Spleen (tissue), 13 donors: ENCODE measurements around the gene OR4A47. TPM values are rescaled to one million over a fixed set of nuclear protein-coding genes. Genes with fewer than 3 reads are reported as not detected.
"Not testable (repeated sequence)": the region's sequence is repeated elsewhere in the genome, so short reads cannot be mapped to it uniquely, and the experiment has no call there.

Experiments
- DNase-seq: peaks from one replicate; pipeline ENCODE4 v3.0.0-alpha.2; 2020
- H3K27ac ChIP-seq, 8 donors: fragments of 200-600 bp; sonication (generic) in 7 of 8; 1 replicate in 4 of 8; 2 replicates in 4 of 8; pipeline versions ENCODE4 v1.5.0 to v1.8.0; 2016 to 2021; ENCODE audit warnings: inconsistent platforms in 4 of 8, mild to moderate bottlenecking in 4 of 8, moderate library complexity in 1 of 8
- H3K27me3 ChIP-seq, 7 donors: fragments of 200-600 bp; sonication (generic) in 6 of 7; replicated peaks in 1 of 7; 1 replicate in 4 of 7; 2 replicates in 3 of 7; pipeline versions ENCODE4 v1.5.0 to v1.8.0; 2016 to 2021; ENCODE audit warnings: inconsistent platforms in 3 of 7, mild to moderate bottlenecking in 1 of 7
- H3K36me3 ChIP-seq, 6 donors: fragments of 200-600 bp; sonication (generic) in 5 of 6; 1 replicate in 4 of 6; 2 replicates in 2 of 6; pipeline versions ENCODE4 v1.5.0 to v1.8.0; 2016 to 2021; ENCODE audit warnings: inconsistent platforms in 2 of 6
- H3K4me1 ChIP-seq, 6 donors: fragments of 200-600 bp; sonication (generic) in 5 of 6; 1 replicate in 3 of 6; 2 replicates in 3 of 6; pipeline versions ENCODE4 v1.5.0 to v1.8.0; 2016 to 2021; ENCODE audit warnings: inconsistent platforms in 3 of 6
- H3K4me3 ChIP-seq, 8 donors: fragments of 200-600 bp; sonication (generic) in 7 of 8; 1 replicate in 4 of 8; 2 replicates in 4 of 8; pipeline versions ENCODE4 v1.5.0 to v1.8.0; 2016 to 2021; ENCODE audit warnings: inconsistent platforms in 4 of 8, mild to moderate bottlenecking in 4 of 8, moderate library complexity in 2 of 8
- H3K9me3 ChIP-seq, 8 donors: fragments of 200-600 bp; sonication (generic) in 7 of 8; 1 replicate in 4 of 8; 2 replicates in 4 of 8; pipeline versions ENCODE4 v1.5.0 to v1.8.0; 2016 to 2021; ENCODE audit warnings: inconsistent platforms in 4 of 8
- POLR2A ChIP-seq, 3 donors: fragments of 450-650 bp; IDR thresholded peaks; one replicate each; pipeline ENCODE4 v1.5.1; 2017; ENCODE audit warnings: antibody characterized with exemption in 3 of 3, mild to moderate bottlenecking in 1 of 3
- WGBS, 5 donors: extraction: QIAGEN DNeasy Blood & Tissue Kit in 3 of 5; methylation state at CpG; one replicate each; pipeline versions ENCODE4 v1.1.5 to v1.1.7; 2013 to 2018; 5-methylcytosine and 5-hydroxymethylcytosine counted together
- intact Hi-C: fragments of 100-400 bp; cut with DNase I; formaldehyde crosslinking; loops from one replicate; pipeline ENCODE4 v1.15.0; 2023; ENCODE audit warnings: low total_unique reads
- long read RNA-seq, 2 donors: transcript quantifications; one replicate each; lab custom pipeline, GENCODE V29; 2026
- polyA plus RNA-seq, 3 donors: library from polyadenylated mRNA; stranded (reverse); fragments of 200-250 nt; gene quantifications; one replicate each; pipeline ENCODE4 v1.2.1, GENCODE V29; 2013
- total RNA-seq, 7 donors: library from RNA; depleted of rRNA in 3 of 7; stranded (reverse); fragments of >200 nt in 3 of 7; fragmentation: NEBNext Ultra II Directional in 4 of 7; extraction: Animal tissue kit (Norgen Biotek cat#: 25700) in 4 of 7; gene quantifications; one replicate each; pipeline versions ENCODE4 v1.1.0 to v1.2.1, GENCODE V29; 2016 to 2021
- TF ChIP-seq, protein P1 (sequence below), 11 experiments: fragments of 200-600 bp in 7 of 11; fragments of 450-650 bp in 4 of 11; sonication (generic) in 4 of 11; IDR thresholded peaks in 8 of 11; conservative IDR thresholded peaks in 3 of 11; 1 replicate in 7 of 11; 2 replicates in 4 of 11; pipeline versions ENCODE4 v1.4.0 to v1.8.0; 2016 to 2021; ENCODE audit warnings: antibody characterized with exemption in 11 of 11, inconsistent platforms in 4 of 11, mild to moderate bottlenecking in 1 of 11
- donor health status: healthy with polysubstance abuse.
- donor health status: DM: no; HTN: no; CAD: no; lungs with moderate emphysema.
- donor health status: DM: no; HTN: no; CAD: no.
- donor health status: Bipolar disorder and iron deficiency.
- donor health status: healthy.
- donor health status: DM: no; HTN: no; CAD: no.
- donor health status: DM: yes; HTN: yes; CAD: no.

The OR4A47 gene, protein sequence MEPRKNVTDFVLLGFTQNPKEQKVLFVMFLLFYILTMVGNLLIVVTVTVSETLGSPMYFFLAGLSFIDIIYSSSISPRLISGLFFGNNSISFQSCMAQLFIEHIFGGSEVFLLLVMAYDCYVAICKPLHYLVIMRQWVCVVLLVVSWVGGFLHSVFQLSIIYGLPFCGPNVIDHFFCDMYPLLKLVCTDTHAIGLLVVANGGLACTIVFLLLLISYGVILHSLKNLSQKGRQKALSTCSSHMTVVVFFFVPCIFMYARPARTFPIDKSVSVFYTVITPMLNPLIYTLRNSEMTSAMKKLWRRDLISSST
- total RNA-seq (not detected), polyA plus RNA-seq (not detected)
- long read RNA-seq, donor 1: 0 reads
- long read RNA-seq, donor 2: 0 reads

DNA sequence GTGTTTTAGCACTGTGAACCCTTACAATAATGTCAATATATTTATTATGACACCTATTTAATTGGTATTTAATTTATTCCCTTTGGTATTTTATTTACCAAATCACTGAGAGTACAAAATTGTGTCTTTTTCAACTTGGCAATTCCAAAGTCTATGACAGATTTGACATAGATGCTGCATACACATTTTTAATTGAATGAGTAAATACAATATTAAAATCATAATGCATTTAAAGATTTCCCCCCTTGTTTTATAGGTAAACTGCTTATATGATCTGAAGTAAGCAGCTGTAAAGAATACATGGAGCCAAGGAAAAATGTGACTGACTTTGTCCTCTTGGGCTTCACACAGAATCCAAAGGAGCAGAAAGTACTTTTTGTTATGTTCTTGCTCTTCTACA, at the start of gene OR4A47:
TSS of gene OR4A47 (plus strand) at position 301 of the 400 bp plus-strand sequence. CDS start at position 301, 0 bp downstream.
- H3K9me3 ChIP-seq, H3K27me3 ChIP-seq, DNase-seq, intact Hi-C loops, H3K4me1 ChIP-seq, H3K27ac ChIP-seq, H3K36me3 ChIP-seq, H3K4me3 ChIP-seq: not testable (repeated sequence)

DNA sequence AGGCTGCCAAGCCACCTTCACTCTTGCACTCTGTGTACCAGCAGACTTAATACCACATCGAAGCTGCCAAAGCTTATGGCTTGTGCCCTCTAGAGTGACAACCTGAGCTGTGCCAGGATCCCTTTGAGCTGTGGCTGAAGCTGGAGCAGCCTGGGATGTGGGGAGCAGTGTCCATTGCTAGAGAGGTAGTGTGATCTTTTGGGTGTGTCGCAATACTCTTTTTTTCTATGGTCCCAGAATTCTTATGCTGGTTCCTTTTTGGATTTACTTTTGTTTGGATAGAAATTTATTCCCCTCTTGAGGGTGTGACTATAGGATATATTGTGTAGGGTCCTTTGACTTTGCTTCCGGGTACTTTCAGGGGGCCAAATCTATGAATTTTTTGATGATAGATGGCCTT, 32.7 kb upstream of the OR4A47 start:
- H3K4me3 ChIP-seq, H3K36me3 ChIP-seq, H3K27ac ChIP-seq, H3K27me3 ChIP-seq, intact Hi-C loops, H3K4me1 ChIP-seq, DNase-seq: not testable (repeated sequence)
- peaks cover 0 to 45% (median 9%) of the 10 kb centered on the region in 8 donors for H3K9me3 ChIP-seq
- 67 to 95% (median 94%) methylated on average over 3 of the region's 3 CpGs for WGBS, 5 donors

DNA sequence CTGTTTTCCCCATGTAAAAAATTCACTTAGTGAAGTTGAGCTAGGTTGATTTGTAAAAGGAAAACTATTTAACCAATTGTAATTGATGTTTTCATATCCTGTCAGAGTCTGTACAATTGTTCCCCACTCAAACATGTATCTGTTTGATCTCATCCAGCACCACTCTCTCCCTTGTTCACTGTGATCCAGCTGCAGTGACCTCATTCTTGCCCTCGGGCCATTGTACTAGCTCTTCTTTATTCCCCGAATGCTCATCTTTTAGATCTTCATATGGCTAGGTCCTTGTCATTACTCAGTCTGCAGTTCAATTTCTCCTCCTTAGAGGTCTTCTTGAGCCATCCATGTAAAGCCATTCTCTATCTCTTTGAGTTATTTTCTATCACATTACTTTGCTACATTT, 14.6 kb upstream of the OR4A47 start:
- peaks cover 0 to 35% (median 24%) of the 10 kb centered on the region in 8 donors for H3K9me3 ChIP-seq
- H3K27ac ChIP-seq, intact Hi-C loops, H3K36me3 ChIP-seq, DNase-seq, H3K4me3 ChIP-seq, H3K4me1 ChIP-seq, H3K27me3 ChIP-seq: not testable (repeated sequence)
- WGBS, 5 donors: 82 to 92% (median 88%) methylated on average over 2 of the region's 2 CpGs

DNA sequence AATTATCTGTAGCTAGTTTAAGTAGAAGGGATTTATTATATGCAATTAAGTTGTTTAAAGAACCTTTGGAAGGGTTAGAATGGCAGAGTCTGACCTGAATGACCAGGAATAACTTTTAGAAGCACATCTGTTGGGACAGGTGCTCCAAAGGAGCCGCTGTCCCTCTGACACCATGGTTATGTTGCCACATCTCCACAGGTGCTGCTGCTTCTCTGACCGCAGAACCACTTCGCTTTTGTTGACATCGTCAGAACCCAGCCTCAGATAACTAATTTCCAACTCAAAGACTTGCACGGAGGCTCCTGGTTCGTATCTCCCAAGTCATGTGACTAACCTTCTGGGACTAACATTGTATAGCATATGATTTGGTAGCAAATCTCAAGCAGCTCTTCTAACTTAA, 13.9 kb upstream of the OR4A47 start:
- H3K27ac ChIP-seq, H3K4me3 ChIP-seq, H3K27me3 ChIP-seq, intact Hi-C loops, DNase-seq, H3K4me1 ChIP-seq, H3K36me3 ChIP-seq: not testable (repeated sequence)
- peaks cover 0 to 35% (median 22%) of the 10 kb centered on the region in 8 donors for H3K9me3 ChIP-seq
- 60 to 78% (median 69%) methylated on average over 6 of the region's 6 CpGs for WGBS, 5 donors

DNA sequence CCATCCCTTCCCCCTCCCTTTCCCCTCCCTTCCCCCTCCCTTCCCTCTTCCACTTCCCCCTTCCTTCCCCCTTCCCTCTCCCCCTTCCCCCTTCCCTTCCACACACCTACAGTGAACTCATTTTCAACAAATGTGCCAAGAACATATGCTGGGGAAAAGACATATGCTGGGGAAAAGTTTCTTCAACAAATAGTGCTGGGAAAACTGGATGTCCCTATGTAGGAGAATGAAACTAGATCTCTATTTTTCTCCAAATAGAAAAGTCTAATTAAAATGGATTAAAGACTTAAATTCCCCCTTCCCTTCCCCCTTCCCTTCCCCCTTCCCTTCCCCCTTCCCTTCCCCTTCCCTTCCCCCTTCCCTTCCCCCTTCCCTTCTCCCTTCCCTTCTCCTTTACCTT, 17.6 kb downstream of the OR4A47 start:
- DNase-seq, intact Hi-C loops, H3K27ac ChIP-seq, H3K4me1 ChIP-seq, H3K27me3 ChIP-seq, H3K36me3 ChIP-seq, H3K4me3 ChIP-seq: not testable (repeated sequence)
- peaks cover 0 to 11% (median 0%) of the 10 kb centered on the region in 8 donors for H3K9me3 ChIP-seq

DNA sequence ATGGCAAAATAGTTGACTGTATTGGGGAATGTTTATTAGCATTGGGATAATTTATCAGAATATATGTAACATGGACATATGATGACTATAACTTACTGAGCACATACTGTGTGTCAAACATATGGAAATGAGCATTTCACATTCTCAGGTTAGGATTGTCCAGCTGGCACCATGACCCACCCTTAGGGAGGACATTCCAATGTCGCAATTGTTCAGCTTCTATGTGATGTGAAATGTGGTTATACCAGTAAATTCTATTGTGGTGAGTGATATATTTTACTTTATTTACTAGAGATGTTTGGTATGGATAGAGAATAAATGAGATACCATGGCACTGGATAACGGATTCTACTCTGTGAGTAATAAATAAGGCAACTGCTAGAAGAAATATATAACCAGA, 50.4 kb downstream of the OR4A47 start:
- Histone ChIP-seq H3K27ac (no peak overlapping the region), H3K9me3 (peaks cover 0 to 15% (median 3%) of the 10 kb centered on the region in 8 donors), H3K4me1 (no peaks in the 10 kb centered on the region), H3K4me3 (no peak overlapping the region), H3K27me3 (no peaks in the 10 kb centered on the region), H3K36me3 (no peaks in the 10 kb centered on the region)
- 50 to 66% (median 55%) methylated on average over 2 of the region's 2 CpGs for WGBS, 5 donors
- intact Hi-C loops: no loop called here
- no peak for DNase-seq
- TF ChIP-seq POLR2A (IDR thresholded peaks at IDR 0.05): no peak
- TF ChIP-seq, protein P1, sequence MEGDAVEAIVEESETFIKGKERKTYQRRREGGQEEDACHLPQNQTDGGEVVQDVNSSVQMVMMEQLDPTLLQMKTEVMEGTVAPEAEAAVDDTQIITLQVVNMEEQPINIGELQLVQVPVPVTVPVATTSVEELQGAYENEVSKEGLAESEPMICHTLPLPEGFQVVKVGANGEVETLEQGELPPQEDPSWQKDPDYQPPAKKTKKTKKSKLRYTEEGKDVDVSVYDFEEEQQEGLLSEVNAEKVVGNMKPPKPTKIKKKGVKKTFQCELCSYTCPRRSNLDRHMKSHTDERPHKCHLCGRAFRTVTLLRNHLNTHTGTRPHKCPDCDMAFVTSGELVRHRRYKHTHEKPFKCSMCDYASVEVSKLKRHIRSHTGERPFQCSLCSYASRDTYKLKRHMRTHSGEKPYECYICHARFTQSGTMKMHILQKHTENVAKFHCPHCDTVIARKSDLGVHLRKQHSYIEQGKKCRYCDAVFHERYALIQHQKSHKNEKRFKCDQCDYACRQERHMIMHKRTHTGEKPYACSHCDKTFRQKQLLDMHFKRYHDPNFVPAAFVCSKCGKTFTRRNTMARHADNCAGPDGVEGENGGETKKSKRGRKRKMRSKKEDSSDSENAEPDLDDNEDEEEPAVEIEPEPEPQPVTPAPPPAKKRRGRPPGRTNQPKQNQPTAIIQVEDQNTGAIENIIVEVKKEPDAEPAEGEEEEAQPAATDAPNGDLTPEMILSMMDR (IDR thresholded peaks at IDR 0.05 in 8 of 11, conservative IDR thresholded peaks at IDR 0.05 in 3 of 11): no peak

Other genes starting within 250 kb of the OR4A47 start
- not detected for gene OR4X2, start 243.7 kb upstream of the OR4A47 start, total RNA-seq
- not detected for gene OR4X2, start 243.7 kb upstream of the OR4A47 start, polyA plus RNA-seq
- not detected for gene OR4X1, start 224.9 kb upstream of the OR4A47 start, total RNA-seq
- not detected for gene OR4X1, start 224.9 kb upstream of the OR4A47 start, polyA plus RNA-seq
- not detected for gene OR4S1, start 182.6 kb upstream of the OR4A47 start, total RNA-seq
- gene OR4S1, start 182.6 kb upstream of the OR4A47 start, polyA plus RNA-seq: not detected
- gene OR4C3, start 163.9 kb upstream of the OR4A47 start, total RNA-seq: not detected
- not detected for gene OR4C3, start 163.9 kb upstream of the OR4A47 start, polyA plus RNA-seq
- not detected for gene OR4C5, start 122.3 kb upstream of the OR4A47 start, total RNA-seq
- not detected for gene OR4C5, start 122.3 kb upstream of the OR4A47 start, polyA plus RNA-seq